Pancreas (tissue), 10 donors: ENCODE results near the gene ZNF511. TPM values are rescaled to one million over a fixed set of nuclear protein-coding genes. Genes with fewer than 3 reads are reported as not detected.

Source experiments
- ATAC-seq, 4 donors: fragments of 200-7000 bp; cut with Tn5 transposase; one replicate each; pipeline versions ENCODE4 v1.8.0 to v1.9.1; 2020; ENCODE audit warnings: mild to moderate bottlenecking in 4 of 4, moderate library complexity in 4 of 4
- DNase-seq, 6 donors: peaks; one replicate each; pipeline ENCODE4 v3.0.0-alpha.2; 2020
- FAIRE-seq: peaks from 2 replicates; lab custom pipeline; 2012; peaks lifted over from hg19 to GRCh38; lab: Jason Lieb, UNC
- H3K27ac ChIP-seq, 4 donors: fragments of 200-600 bp; sonication (generic); 1 replicate in 3 of 4; 2 replicates in 1 of 4; pipeline versions ENCODE4 v1.5.0 to v1.8.0; 2020
- H3K27me3 ChIP-seq, 4 donors: fragments of 200-600 bp; one replicate each; pipeline ENCODE4 v1.8.0; 2021
- H3K36me3 ChIP-seq, 3 donors: fragments of 200-600 bp; sonication (generic) in 1 of 3; one replicate each; pipeline versions ENCODE4 v1.5.0 to v1.8.0; 2020 to 2021
- H3K4me1 ChIP-seq, 3 donors: fragments of 200-600 bp; one replicate each; pipeline ENCODE4 v1.8.0; 2021
- H3K4me3 ChIP-seq, 4 donors: fragments of 200-600 bp; sonication (generic) in 2 of 4; one replicate each; pipeline versions ENCODE4 v1.5.0 to v1.8.0; 2020 to 2021
- H3K9me3 ChIP-seq, 4 donors: fragments of 200-600 bp; one replicate each; pipeline ENCODE4 v1.8.0; 2021
- CTCF ChIP-seq, 4 donors: fragments of 200-600 bp; sonication (generic) in 3 of 4; IDR thresholded peaks; one replicate each; pipeline versions ENCODE4 v1.5.0 to v1.8.0; 2021; ENCODE audit warnings: antibody characterized with exemption in 4 of 4
- WGBS, 2 donors: extraction: QIAGEN DNeasy Blood & Tissue Kit; methylation state at CpG; one replicate each; pipeline ENCODE4 v1.1.7; 2013; 5-methylcytosine and 5-hydroxymethylcytosine counted together
- intact Hi-C, 3 donors: fragments of 100-400 bp; cut with DNase I; formaldehyde crosslinking; loops; one replicate each; pipeline versions ENCODE4 v1.11.1 to v1.14.2; 2022
- polyA plus RNA-seq, 2 donors: library from polyadenylated mRNA; stranded (reverse); fragments of 200-250 nt; gene quantifications; one replicate each; pipeline ENCODE4 v1.2.3, GENCODE V29; 2013
- total RNA-seq, 6 donors: library from RNA; stranded (reverse); fragmentation: NEBNext Ultra II Directional in 4 of 6; extraction: Animal tissue kit (Norgen Biotek cat#: 25700) in 4 of 6; gene quantifications; one replicate each; pipeline versions ENCODE4 v1.2.1 to v1.2.4, GENCODE V29; 2021 to 2023
- donor health status: healthy with polysubstance abuse.
- donor health status: DM: no; HTN: no; CAD: no; lungs with moderate emphysema.
- donor health status: DM: no; HTN: no; CAD: no.
- donor health status: control.
- donor health status: control.
- donor health status: Bipolar disorder and iron deficiency.
- donor health status: DM: yes; HTN: yes; CAD: no.
- donor health status: DM: no; HTN: no; CAD: no.
- donor health status: DM: no; HTN: no; CAD: no.
- donor health status: DM: yes; HTN: yes; CAD: no.

The ZNF511 gene
- total and polyA plus RNA-seq, 8 donors, result 13.3 to 40.3 (median 17.3) TPM

- no peak for FAIRE-seq
- Histone ChIP-seq H3K4me1 (no peaks in the 10 kb centered on the region), H3K27me3 (peaks cover 0 to 5% (median 2%) of the 10 kb centered on the region in 4 donors), H3K36me3 (no peaks in the 10 kb centered on the region), H3K4me3 (no peak overlapping the region), H3K9me3 (no peaks in the 10 kb centered on the region), H3K27ac (no peak overlapping the region)
- DNase-seq, result no peak
- 72 to 79% methylated on average over 4 of the region's 4 CpGs for WGBS, 2 donors
- no peak for ATAC-seq
- intact Hi-C loops, result no loop called here
- TF ChIP-seq CTCF (IDR thresholded peaks at IDR 0.05), result no peak
These were observed 33.3 kb downstream of the ZNF511 start for GRCh38 chr10:133341983-133342382.

GRCh38 chr10:133342942-133343341, 34.2 kb downstream of the ZNF511 start:
- intact Hi-C loops, result no loop called here
- no peak for FAIRE-seq

GRCh38 chr10:133343558-133343957, 34.8 kb downstream of the ZNF511 start:
- FAIRE-seq (no peak), DNase-seq (no peak), ATAC-seq (no peak)
- Histone ChIP-seq H3K4me1 (no peaks in the 10 kb centered on the region), H3K36me3 (no peaks in the 10 kb centered on the region), H3K4me3 (no peak overlapping the region), H3K27ac (no peak overlapping the region), H3K27me3 (peaks cover 0 to 5% (median 2%) of the 10 kb centered on the region in 4 donors), H3K9me3 (no peaks in the 10 kb centered on the region)
- TF ChIP-seq CTCF (IDR thresholded peaks at IDR 0.05), result no peak
- WGBS, 2 donors, result 42 to 51% methylated on average over 9 of the region's 9 CpGs
- intact Hi-C loops, result no loop called here

More at GRCh38 chr10:133342942-133343341, 34.2 kb downstream of the ZNF511 start:
- Histone ChIP-seq H3K4me1 (no peaks in the 10 kb centered on the region), H3K4me3 (no peak overlapping the region), H3K27ac (no peak overlapping the region), H3K36me3 (no peaks in the 10 kb centered on the region), H3K9me3 (no peaks in the 10 kb centered on the region), H3K27me3 (peaks cover 0 to 5% (median 2%) of the 10 kb centered on the region in 4 donors)
- no peak for ATAC-seq
- 72% methylated on average over 8 of the region's 8 CpGs for WGBS, 2 donors
- no peak for DNase-seq
- no peak for TF ChIP-seq CTCF (IDR thresholded peaks at IDR 0.05)

- FAIRE-seq, result no peak
- intact Hi-C loops, result no loop called here
These were observed 35.5 kb downstream of the ZNF511 start for GRCh38 chr10:133344236-133344635.

More at GRCh38 chr10:133344236-133344635, 35.5 kb downstream of the ZNF511 start:
- Histone ChIP-seq H3K27me3 (peaks cover 0 to 5% (median 2%) of the 10 kb centered on the region in 4 donors), H3K27ac (no peak overlapping the region), H3K9me3 (no peaks in the 10 kb centered on the region), H3K36me3 (no peaks in the 10 kb centered on the region), H3K4me3 (no peak overlapping the region), H3K4me1 (no peaks in the 10 kb centered on the region)
- TF ChIP-seq CTCF (IDR thresholded peaks at IDR 0.05), result no peak
- DNase-seq, result no peak
- no peak for ATAC-seq
- 61 to 66% methylated on average over 5 of the region's 5 CpGs for WGBS, 2 donors
